HG02623 (cell line): Measurements from ENCODE around the gene XIRP1.

Experiments
- ATAC-seq: cut with Tn5 transposase; IDR thresholded peaks from one replicate; pipeline ENCODE4 v1.9.1; 2021; ENCODE audit warnings: moderate library complexity; ENCODE audit not compliant: unreplicated experiment

XIRP1 gene

DNA sequence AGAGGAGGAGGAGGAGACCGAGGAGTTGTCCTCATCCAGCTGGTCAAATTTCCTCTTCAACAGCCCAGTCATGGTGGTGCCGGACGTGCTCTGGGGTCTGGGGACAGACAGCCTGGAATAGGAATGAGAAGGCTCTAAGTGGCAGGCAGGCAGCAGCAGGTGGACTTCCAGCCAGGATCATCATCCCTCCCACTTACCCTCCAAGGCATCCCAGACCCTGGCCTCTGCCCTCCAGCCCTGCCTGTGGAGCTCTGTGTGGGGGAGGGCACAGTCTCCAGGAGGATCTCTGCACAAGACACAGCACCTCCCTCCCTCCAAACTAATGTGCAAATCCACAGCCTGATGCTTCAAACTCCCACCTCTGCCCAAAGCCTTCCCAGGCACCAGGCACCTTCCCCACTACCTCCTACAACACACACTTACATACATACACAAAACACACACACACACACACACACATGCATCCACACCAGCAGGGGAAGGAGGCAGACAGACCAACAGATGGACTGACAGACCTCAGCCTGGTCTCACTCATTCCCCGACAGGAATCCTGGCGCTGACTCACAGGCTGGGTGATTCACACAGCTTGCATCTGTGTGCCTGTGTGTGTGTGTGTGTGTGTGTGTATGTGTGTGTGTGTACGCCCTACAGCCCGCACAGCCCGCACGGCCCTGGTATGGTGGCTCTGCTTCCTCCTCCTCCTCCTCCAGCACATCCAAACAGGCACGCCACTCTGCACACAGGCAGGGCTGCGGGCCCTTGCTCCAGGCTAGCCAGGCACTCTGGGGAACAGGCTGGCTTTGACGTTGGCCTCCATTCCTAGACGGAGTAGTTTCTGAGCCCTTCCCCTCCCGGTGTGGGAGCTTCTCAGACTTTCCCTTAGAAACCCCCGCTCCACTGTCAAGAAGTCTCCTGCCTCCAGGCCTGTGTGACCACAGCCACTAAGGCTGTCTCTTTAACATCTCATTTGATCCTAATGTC lies 45.5 kb downstream of the XIRP1 start:
- ATAC-seq: no peak

DNA sequence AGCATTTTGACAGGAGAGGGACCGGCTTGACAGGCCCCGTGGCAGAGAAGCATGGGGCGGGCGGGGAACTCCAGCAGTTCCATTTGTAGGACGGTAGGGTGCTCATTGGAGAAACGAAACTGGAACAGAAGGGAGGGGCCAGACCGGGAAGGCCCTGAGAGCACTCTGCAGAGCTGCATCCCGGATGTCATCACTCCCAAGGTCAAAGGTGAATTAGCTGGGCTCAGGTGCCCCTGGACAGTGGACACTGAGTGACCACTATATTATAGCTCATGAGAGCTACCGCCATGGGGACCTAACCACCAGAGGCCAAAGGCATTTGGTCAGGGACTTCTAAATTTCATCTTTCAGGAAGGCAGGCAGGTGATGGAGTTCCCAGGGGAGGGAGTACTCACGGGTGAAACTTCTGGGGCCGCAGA lies 46.3 kb downstream of the XIRP1 start:
- no peak for ATAC-seq

DNA sequence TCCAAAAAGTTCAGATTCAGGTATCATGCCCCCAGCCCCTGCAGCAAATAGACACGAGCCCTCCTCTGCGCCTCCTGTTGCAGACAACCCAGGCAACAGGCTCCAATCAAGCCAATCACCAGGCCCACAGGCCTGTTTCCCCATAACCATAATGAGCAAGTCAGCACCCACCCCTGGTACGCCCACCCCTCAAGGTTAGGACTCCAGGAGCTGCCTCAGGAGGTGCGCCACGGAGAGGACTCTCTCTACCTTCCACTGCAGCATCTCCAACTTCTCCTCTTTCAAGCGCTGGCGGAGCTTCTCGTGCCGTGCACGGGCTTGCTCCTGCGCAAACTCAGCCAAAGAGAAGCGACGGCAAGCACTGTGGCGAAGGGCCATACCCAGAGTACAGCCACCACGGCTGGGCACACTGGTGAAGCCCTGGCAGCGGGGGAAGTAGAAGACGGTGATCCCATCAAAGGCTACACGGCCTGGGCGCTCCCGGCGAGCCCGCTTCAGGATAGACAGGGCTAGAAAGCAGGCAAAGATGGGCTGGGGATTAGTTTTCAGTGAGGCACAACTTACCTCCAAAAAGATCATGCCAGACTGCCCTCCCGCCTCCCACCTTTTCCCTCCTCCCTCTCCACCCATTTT lies 47.5 kb downstream of the XIRP1 start:
- ATAC-seq: no peak

DNA sequence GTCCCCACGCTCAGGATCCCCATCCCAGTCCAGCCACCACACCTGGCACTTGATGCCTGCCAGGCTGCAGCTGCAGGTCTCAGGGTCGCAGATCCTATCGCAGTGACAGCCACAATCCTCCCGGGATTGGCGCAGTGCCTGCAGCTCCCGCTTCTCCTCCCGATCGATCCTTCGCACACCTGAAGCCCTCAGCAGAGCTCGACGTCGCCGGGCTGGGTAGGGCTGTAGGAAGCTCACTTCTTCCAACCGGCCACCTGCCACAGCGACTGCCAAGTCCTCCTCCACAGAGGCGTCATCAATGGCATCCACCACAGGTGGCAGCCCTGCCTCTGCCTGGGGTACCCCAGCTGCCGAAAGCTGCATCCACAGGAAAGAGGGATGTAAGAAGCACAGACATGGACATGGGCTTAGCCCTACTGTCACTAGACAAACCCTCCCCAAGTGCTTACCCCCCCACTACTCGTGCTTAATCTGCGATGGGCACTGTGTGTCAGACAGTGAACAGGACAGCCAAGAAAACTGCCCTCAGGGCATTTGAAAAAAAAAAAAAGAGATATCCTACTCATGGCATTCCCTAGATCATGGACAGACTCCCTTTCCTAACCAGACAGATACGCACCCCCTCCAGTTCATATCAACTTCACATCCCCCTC lies 48.2 kb downstream of the XIRP1 start:
- ATAC-seq: no peak

DNA sequence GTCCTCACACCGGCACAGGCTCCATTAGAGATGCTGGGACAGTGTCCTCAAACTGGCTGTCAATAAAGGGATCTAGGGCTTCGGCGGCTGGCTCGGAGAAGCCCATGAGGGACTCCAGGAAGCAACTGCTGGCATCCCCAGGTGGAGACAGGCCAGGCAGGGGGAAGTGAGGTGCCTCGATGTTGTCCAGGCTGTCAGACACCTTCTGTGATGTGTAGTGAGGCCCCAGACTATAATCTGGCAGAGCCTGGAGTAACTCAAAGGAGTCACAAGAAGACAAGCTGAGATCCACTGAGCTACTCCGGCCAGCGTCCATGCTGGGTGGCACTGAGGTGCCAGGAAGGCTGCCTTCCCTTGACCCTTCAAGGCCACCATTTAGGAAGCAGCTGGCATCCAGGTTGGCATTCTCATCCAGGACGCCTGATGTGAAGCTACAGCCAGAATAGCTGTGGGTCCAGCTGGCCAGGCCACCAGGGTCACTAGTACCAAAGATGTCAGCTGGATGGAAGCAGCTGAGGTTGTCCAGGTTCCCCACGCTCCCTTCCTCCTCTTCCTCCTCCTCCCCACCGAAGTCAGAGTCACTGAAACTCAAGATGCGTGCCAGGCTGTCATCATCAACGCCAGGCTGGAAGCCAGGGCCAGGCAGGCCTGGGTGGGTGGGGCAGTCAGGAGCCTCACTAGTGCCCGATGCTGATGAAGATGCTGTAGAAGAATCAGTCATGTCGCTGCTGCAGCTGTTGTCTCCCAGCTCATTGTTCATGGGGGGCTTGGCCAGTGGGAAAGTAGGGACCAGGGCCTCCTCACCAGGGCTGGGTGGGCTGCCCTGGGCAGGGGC lies 49.1 kb downstream of the XIRP1 start:
- no peak for ATAC-seq

DNA sequence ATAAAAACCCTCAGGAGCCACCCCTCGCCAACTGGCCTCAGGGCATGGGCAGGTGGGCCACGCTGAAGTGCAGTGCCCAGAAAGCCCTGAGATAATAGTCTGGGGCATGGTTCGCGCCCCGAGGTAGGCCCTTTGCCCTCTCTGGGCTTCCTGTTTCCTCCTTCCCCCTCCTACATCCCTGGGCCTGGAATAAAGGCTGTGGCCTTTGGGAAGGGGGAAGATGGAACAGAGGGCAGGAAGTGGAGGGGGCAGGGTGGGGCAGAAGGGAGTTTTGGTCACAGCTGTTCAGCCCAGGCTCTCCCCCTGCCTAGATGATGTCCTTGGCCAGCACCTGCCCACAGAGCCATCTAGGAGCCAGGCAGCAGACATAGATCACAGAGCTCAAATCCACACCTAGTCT lies 50.3 kb downstream of the XIRP1 start:
- ATAC-seq: no peak

DNA sequence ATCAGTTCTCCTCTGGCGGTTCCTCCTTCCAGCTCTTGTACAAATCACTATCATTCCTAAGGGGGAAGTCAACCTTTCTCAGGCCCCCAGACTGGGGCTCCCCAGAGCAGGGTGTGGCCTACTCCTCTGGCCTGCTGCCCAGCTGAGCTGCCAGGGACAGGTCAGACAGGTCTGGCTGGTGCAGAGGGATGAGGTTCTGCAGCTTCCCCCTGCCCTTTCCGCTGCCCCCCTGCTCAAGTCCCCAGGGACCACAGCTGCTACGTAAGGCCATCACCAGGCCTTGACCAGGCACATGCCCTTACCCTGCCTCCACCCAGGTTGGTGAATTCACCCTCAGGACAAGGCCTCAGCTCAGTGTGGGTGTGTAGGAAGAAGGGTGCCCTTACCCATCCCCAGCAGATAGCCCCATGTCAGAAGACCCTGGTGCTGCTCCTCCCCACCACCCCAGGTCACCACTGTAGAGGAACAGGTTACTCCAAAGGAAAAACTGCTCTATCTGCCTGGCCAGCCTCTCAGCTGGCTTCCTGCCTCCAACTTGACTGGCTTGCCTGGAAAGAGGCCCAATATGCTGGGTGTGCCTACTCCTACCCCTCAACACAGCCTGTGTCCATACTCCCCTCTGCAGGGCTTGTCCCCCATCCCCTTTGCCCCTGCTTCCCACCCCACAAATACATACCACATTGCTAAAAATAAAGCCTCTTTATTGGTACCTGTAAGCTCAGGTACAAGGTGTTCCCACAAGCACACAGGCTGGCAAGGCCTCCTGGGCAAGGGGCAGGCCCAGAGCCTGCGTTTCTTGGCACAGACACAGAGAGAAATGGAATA lies 51.0 kb downstream of the XIRP1 start:
- no peak for ATAC-seq

DNA sequence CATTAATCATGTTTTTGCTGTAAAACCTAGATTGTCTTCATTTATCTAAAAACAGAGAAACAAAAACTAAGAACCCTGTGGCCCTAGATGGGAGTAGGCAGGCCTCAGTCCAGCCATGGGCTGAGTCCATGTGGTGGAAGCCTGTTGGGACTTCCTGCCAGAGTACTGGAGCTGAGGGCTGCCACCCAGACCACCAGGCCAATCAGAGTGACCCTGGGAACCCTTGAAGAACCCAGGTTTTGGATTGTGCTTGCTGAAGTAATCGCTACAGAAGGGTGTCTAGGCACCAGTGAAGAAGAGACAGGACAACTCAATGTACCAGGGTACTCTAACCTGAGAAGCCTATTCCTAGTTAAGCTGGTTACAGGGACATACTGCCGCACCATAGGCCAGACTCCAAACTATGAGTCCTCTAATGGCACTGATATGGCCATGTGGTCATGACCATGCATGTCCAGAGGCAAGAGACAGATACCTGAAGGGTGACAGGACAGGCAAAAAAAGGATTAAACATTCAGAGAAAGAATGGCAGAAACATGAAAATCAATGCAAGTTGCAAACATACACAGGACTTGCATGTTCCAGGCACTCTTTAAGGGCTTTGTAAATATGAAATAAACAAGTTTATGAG lies 51.9 kb downstream of the XIRP1 start:
- no peak for ATAC-seq

DNA sequence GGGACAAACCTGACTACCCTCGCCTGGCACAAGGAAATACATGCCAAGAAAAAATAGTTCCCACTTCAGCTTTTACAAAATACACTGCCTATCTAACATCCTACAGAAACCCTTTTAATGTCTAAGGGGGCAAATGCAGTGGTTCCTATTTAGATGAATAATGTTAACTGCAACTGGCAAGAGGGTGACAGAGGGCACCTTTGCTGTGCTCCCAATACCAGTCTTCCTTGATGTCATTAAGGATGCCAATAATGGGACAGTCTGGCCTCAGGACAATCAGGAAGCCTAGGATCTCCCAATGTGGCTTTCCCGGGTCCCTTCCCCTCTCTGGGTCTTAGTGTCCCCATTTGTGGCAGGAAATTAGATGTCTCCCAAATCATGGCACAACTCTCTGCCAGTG lies 53.0 kb downstream of the XIRP1 start:
- ATAC-seq: no peak

DNA sequence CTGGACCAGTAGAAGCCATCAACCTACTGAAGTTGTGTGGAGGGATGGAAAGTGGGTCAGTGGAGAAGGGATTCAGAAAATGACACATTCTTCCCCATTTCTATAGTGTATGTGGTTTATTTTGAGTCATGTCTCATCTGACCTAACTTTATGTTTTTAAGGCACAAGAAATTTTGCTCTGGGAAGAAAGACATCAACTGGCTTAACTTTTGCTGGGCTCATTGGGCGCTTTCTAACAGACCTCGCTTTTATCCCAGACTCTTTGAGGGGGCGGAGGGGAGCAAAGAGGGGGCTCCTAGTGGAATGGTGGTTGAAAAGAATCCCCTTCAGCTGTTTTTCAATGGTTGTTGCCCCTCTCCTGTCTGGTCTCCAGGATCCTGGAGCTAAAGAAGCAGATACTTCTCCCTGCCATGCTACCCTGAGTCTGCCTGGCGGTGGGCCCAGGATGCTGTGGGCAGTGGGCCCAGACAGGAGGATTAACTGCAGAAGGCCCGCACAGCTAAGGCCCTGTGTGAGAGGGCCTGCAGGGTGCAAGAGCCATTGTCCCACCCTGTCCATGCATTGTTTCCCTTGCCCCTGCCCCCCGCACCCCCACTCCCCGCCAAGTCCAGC lies 53.5 kb downstream of the XIRP1 start:
- ATAC-seq: no peak

DNA sequence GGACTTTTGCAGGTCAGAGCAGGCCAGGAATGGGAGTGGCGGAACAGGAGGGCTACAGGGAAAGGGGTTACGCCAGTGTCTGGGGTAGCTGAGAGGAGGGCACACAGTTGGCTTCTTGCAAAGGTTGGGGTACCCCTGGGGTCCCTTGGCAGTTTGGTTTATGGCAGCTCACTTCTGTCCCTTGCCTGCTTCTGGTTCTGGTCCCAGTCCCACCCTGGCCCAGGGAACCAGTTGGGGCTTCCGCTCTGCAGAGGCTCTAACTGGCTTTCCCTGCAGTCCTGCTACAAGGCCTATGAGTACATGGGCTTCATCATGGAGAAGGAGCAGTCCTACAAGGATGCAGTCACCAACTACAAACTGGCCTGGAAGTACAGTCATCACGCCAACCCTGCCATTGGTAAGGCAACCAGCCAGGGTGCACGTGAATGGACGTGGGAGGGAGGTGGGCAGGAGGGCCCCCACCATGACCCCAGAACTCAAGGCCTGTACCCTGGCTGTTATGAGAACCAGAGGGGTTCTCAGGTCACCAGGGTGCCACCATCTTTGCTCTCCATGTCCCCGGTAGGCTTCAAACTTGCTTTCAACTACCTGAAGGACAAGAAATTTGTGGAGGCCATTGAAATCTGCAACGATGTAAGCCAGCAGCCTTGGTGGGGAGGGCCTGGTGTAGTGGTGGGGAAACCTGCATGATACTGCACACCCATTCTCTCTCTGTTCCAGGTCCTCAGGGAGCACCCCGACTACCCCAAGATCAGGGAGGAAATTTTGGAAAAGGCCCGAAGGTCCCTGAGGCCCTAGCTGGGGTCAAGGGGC lies 54.2 kb downstream of the XIRP1 start:
- no peak for ATAC-seq

DNA sequence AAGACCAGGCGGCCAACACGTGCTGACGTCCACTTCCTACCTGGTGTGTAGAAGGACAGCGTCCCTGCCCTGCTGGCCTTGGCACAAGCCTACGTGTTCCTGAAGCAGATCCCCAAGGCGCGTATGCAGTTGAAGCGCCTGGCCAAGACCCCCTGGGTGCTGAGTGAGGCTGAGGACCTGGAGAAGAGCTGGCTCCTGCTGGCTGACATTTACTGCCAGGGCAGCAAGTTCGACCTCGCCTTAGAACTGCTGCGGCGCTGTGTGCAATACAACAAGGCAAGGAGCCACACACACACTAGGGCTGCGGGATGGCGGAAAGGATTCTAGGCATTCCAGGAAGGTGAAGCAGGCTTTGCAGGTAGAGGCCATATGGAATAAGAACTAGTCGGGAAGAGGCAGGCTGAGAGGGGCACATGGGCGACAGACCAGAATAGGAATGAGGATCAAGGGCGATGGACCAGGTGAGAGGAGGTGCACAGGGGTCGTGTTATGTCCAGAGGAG lies 54.9 kb downstream of the XIRP1 start:
- ATAC-seq: no peak

DNA sequence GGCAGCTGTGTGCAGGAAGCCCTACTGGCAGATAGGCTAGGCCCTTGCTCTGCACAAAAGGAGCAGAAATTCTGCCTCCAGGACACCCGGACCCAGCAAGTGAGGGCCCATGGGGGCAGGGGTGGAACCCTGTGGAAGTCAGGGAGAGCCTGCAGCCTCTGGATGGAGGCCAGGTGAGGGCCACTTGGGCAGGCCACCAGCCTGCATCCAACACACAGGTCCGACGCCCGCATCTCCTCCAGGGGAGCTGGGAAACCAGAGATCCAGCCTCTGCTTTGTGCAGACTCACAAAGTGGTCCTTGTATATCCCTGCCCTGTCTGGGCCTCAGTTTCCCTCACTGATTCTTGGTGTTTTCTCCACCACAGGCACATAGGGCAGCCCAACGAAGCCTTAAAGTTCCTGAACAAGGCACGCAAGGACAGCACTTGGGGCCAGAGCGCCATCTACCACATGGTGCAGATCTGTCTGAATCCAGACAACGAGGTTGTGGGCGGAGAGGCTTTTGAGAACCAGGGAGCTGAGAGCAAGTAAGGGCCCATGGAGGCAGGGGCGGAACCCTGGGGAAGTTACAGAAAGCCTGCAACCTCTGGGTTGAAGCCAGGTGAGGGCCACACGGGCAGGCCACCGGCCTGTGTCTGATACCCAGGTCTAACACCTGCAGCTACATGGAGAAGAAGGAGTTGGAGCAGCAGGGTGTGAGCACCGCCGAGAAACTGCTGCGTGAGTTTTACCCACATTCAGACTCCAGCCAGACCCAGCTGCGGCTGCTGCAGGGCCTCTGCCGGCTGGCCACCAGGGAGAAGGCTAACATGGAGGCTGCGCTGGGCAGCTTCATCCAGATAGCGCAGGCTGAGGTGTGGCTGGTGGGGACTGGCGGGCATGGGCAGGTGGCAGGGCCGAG lies 55.6 kb downstream of the XIRP1 start:
- no peak for ATAC-seq

DNA sequence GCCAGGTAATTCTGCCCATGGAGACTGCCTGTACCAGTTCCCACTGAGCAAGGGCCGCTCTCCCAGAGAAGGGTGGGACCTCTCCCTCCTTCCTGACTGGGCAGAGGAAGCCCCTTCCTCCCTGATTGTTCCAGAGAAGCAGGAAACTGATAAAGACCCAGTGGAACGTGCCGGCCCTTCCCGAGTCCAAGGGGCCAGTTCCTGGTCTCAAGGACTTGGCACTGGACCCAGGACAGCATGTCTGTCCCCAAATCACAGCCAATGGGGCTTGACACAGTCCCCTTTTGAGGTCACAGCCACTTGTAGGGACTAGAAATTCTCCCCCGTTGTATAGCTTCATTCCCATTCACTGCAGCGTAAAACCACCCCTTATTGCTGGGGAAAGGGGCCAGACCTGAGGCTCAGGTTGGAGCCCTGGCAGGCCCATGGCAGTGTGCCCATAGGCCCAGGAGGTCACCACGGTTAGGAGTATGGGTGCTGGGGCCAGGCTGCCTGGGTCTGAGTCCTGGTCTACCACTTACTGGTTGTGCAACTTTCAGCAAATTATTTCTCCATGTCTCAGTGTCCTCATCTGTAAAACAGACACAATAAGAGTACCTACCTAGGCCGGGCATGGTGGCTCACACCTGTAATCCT lies 57.1 kb downstream of the XIRP1 start:
- ATAC-seq: no peak

DNA sequence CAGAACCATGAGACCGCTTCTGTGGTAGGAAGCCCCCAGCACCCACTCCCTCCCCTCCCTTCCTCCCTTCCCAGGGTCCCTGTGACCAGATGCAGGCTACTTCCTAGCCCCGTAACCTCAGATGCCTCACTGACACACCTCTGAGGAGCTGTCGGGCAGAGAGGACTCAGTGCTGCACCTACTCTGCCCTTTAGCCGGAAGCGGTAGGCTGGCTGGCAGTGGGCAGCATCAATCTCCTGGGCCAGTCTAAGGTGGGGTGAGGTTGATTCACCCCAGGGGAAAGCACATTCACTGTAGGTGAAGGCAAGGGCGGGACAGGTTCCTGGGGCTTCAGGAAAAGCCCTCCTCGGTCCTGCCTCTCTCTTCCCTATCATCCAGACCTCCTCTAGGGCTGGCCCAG lies 58.1 kb downstream of the XIRP1 start:
- no peak for ATAC-seq

DNA sequence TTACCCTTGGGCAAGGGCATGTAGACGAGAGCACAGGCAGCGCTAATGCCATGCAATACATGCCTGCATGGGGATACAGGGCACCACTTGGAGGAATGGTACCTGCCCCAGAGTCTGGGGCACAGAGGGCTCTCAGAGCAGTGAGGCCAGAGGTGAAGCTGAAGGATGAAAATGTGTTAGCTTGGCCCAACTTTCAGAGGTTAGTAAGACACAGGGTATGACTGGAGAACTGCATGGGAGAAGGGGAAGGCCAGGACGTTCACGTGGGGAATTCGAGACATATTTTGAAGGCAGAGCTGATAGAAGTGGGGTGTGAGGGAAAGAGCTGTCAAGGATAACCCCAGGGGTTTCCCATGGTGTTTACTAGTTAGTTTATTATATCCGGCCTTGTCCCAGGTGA lies 58.6 kb downstream of the XIRP1 start:
- ATAC-seq: no peak
